HG03060 (cell line): ENCODE results near the gene CCDC18.
"Not testable (repeated sequence)": the region's sequence is repeated elsewhere in the genome, so short reads cannot be mapped to it uniquely, and the experiment has no call there.

Source experiments
- ATAC-seq: cut with Tn5 transposase; IDR thresholded peaks from one replicate; pipeline ENCODE4 v1.9.1; 2021; ENCODE audit warnings: low read depth, moderate number of reproducible peaks; ENCODE audit not compliant: unreplicated experiment

CCDC18 gene, protein sequence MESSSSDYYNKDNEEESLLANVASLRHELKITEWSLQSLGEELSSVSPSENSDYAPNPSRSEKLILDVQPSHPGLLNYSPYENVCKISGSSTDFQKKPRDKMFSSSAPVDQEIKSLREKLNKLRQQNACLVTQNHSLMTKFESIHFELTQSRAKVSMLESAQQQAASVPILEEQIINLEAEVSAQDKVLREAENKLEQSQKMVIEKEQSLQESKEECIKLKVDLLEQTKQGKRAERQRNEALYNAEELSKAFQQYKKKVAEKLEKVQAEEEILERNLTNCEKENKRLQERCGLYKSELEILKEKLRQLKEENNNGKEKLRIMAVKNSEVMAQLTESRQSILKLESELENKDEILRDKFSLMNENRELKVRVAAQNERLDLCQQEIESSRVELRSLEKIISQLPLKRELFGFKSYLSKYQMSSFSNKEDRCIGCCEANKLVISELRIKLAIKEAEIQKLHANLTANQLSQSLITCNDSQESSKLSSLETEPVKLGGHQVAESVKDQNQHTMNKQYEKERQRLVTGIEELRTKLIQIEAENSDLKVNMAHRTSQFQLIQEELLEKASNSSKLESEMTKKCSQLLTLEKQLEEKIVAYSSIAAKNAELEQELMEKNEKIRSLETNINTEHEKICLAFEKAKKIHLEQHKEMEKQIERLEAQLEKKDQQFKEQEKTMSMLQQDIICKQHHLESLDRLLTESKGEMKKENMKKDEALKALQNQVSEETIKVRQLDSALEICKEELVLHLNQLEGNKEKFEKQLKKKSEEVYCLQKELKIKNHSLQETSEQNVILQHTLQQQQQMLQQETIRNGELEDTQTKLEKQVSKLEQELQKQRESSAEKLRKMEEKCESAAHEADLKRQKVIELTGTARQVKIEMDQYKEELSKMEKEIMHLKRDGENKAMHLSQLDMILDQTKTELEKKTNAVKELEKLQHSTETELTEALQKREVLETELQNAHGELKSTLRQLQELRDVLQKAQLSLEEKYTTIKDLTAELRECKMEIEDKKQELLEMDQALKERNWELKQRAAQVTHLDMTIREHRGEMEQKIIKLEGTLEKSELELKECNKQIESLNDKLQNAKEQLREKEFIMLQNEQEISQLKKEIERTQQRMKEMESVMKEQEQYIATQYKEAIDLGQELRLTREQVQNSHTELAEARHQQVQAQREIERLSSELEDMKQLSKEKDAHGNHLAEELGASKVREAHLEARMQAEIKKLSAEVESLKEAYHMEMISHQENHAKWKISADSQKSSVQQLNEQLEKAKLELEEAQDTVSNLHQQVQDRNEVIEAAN (N-terminal part only)

DNA sequence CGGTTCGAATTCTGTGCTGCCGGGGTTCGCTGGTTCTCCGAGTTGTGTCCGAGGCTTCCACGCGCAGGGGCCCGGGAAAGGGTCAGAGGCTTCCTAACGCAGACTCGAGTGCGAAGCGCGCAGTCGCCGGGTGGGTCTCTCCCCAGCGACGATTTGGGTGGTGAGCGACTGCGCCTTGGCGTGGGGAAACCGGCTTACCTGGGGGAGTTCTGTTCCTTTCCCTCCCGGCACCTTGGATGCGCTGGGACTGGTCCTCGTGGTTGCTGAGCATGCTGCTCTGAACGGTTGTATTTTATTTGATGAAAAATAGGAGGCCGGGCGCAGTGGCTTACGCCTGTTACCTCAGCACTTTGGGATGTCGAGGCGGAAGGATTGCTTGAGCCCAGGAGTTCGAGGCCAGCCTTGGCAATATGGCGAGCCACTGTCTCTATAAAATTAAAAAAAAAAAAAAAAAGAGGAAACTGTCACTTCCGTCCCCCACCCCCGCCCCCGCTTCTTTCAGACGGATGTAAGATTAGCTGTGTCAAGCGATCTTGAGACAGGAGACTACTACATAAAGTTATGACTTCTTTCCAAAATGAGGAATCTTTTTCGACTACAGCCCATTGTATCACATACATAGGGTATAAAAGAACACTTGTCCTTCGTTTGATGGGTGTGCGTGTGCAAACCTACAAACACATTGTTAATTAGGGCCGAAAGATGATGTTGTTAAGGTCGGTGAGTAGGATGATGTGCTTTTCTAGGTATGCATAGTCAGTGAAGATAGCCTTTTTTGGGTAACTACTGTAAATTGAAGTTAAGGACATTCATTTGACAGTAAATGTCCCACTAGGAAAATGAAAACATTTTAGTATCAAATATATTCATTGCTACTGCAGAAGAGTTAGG is at the start of gene CCDC18:
Gene CCDC18 (plus strand): TSS at position 2 of the 891 bp plus-strand sequence. CDS start 2,638 bp downstream, outside the sequence.
- peak; percentile 3 for ATAC-seq

DNA sequence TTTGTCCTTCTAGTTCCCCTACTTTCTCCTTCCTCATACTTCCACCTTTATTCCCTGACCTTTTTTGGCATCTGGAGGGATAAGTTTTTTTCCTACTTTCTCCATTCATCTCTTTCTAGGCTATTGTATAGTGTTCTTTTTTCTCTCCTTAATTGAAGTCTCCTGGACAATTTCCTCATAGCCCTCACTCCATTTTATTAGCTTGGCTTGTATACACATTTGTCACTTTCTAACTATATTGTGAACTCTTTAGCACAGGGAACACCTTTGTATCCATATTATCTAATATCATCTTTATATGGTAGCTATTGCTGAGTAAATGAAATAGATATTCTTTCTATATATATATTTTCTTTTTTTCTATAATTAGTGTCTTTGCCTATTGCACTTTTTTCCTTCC is 47.9 kb upstream of the CCDC18 start:
- no peak for ATAC-seq

DNA sequence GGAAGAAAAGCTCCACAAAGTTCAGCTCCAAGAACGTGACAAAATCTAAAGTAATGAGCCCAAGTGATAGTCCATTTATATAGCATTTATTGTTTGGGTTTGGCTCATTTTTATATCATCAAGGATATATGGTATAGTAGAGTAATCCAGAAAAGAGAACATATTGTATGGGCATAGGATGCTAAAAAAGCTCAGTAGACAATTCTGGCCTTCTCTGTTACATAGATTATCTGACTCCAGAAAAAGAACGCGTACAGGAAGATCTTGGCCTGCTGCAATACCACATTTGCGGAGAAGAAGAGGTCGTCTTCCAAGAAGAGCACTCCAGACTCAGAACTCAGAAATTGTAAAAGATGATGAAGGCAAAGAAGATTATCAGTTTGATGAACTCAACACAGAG is 44.1 kb upstream of the CCDC18 start:
- no peak for ATAC-seq

DNA sequence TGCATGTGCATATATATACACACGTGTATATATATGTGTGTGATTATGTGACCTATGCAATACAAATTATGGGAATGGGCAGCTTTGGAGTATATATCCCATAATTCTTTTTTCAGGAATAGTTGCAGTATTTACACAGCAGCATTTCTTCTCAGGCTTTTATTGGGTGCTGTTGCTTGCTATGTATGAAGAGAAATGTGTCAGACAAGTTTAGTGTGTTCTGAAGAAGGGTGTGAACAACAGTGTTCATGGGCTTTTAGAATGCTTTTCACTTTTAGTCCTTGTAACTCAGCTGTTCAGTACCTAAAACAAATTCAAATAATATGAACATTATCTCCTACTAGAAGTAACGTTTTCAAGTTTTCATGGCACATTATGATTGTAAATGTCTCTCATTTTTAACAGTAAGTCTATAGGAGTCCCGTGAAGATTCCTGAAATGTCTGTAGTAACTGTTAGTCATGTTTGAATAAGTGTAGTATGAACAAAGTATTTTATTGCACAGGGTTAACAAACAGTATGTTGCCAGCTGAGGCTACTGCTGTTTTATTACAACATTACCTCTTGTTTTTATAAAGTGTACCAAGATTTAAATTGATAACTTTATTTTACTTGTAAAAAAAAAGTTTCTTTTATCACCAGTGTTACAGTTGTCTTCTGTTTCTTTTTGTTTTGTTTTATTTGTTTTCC is 42.8 kb upstream of the CCDC18 start:
- no peak for ATAC-seq

DNA sequence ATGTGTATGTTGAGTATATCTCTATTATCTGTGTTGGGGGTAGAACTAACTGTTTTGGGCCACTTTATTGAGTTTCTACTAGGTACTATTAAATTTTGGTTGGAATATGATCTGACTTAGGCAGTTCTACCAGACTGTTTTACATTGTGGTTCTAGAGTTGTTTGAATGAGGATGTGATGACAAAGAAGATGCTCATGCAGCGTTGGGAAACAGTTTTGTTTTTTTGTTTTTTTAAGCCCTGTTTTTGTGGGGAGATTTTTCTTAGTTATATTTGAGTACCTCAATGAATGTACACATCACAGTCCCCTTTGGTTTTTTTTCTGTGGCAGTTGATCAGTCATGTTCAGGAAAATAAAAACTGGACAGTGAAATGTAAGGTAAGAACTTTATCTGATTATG is 40.4 kb upstream of the CCDC18 start:
- ATAC-seq = no peak

DNA sequence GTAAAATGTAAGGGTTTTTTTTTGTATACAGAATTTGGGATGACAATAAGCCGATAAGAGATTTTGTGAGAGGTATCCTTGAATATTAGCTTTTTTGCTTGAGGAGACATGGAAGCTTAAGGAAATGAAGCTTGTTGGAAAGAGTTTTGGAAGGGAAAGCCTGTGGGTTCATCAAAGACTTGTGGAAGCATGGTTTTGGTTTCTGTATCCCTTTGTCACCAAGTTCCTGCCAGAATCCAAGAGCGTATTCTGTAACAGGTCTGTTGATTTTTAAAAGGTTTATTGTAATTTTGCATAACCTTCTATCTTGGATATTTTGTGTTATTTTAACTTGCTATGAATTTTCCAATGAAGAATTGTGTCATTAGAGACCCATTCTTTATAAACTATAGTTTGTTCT is 38.4 kb upstream of the CCDC18 start:
- ATAC-seq = no peak

DNA sequence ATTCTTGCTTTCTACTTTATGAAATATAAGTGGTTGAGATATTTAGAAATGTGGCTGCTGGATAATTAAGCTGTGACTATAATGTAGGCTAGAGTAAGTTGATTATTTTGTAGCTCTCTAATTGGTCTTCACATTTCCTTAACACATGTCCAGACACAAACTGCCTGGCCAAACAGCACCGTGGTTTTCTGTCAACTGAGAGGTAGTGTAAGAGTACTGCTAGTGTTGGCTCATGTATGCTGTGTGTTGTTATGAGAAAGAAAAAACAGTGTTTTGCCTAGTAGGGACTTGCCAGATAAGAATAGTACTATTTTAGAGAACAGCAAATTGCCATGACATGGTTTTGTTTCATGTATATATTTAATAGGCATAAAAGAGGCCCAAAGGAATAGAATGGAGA is 37.4 kb upstream of the CCDC18 start:
- no peak for ATAC-seq

DNA sequence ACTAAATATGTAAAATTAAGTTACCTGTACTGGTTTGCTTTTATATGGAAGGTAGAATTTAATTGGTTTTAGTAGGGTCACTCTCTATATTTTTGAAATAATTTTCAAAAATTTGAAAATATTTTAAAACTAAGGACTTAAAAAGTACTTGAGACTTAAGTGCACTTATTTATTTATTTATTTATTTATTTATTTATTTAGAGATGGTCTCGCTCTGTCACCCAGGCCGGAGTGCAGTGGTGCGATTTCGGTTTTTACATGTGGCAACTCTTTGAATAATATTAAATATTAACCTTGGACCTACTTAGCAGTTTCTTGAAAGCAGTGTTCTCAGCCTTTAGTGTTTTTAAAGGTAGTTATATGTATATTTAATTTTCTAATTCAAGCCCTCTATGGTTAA is 36.8 kb upstream of the CCDC18 start:
- ATAC-seq = no peak

DNA sequence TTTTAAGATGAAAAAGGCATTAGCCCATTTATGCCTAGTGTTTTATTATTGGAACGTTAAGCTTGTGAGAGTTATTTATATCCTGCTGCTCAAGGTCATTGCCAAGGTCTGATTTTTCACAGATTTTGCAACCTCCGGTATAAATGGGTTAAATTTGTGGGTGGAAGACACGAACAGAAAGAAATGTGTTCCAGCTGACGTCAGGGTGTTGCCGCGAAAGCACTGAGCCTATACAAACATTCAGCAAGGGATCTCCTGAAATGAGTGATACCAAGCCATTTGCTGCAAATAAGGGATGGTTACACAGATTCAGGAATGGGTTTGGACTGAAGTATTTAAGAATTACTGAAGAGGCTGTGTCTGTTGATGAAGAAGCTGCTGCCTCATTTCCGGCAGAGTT is 32.5 kb upstream of the CCDC18 start:
- ATAC-seq = no peak

DNA sequence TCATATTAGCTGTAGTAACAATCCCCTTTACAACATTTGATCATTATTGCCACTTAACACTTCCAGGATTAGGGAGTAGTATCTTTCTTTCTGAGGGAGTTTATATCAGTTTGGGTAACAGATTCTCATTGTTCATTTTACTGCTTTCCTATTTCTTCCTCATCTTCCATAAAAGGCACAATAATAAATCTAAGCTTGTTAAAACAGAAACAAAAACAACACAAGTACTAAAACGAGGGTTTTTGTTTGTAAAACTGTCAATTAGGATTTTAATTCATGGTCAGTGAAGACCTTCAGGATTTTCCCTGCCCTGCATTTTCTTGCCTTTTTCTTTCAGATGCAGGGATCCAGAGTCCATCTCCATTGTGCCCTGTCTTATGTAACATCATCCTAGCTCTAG is 29.8 kb upstream of the CCDC18 start:
- ATAC-seq = no peak

DNA sequence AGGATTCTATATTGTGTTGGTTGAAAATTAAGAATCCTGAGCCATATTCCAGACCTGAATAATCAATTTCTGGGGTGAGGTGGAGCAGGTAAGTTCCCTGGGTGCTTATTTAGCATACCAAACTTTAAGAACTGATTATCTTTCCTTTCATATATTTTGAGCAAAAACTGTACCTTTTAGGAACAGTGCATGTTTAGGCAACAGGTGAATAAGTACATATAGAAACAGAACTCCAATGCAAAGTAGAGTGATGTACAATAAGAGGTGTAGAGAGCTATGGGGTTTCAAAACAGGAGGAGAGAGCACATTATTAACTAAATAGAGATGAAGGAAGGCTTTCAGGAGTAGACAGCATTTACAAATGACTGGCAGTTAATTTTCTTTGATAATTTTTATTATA is 29.1 kb upstream of the CCDC18 start:
- no peak for ATAC-seq

DNA sequence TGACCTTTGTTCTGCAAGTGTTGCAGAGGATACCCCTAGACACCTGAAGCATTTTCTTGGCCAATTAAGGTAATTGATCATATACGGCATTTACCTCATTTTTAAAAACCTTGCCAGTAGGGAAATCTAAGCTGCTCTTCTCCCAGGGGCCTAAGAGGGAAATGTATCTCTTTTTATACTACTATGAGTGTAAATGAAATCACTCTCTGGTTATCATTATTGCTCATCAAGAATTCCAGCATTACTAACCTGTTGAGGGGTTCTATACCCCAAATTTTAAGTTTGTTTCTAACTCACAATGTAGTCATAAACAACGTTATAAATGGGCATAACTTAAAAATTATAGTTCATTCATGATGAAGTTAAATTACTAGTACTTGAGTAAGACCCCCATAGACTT is 27.7 kb upstream of the CCDC18 start:
- no peak for ATAC-seq

DNA sequence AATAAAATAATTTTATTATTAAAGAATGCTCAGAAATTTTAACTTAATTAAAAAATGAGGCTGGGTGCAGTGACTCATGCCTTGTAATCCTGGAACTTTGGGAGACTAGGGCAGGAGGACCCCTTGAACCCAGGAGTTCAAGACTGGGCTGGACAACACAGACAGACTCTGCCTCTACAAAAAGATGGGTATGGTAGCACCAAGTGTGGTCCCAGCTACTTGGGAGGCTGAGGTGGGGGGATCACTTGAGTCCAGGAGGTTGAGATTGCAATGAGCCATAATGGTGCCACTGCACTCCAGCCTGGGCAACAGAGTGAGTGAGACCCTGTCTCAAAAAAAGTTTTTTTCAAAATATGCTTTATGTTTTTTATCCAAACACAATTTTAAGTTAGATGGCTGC is 25.6 kb upstream of the CCDC18 start:
- no peak for ATAC-seq

DNA sequence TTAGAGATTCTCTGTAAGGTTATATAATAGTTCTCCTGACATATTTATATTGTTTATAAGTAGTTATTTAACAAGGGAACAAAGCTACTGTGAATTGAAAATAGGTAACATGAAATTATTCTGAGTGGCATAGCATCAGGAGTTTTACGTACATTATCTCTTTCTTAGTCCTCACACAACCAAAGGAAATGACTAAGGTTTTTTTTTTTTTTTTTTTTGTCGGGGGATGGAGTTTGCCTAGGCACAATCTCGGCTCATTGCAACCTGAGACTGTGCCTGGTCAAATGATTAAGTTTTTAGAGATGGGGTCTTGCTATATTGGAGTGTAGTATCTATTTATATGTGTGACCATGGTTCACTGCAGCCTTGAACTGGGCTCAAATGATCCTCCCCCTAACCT is 25.2 kb upstream of the CCDC18 start:
- ATAC-seq = no peak

DNA sequence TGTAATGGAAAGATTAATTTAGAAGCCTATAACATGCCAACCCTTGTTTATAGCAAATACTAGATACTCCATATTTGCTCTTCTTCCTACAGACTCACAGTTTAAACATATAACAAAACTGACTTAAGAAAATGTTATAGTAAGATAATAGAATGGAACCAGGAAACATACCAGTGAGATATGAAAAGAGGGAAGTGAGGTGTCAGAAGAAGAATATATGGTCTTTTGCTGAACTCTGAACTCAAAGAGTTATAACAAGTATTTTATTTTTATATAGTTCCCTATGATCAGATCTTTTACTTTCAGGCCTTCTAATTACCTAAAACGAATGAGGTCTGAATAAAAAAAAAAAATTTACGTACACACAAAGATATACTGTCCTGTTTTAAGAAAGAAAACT is 21.2 kb upstream of the CCDC18 start:
- ATAC-seq = no peak

DNA sequence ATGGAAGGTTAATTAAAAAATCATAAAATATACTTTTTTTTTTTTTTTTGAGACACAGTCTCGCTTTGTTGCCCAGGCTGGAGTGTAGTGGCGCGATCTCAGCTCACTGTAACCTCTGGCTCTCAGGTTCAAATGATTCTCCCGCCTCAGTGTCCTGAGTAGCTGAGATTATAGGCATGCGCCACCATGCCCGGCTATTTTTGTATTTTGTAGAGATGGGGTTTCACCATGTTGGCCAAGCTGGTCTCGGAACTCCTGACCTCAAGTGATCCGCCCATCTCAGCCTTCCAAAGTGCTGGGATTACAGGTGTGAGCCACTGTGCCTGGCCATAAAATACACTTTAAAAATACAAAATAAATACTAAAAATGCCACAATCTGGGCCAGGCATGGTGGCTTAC is 17.2 kb upstream of the CCDC18 start:
- ATAC-seq = not testable (repeated sequence)

DNA sequence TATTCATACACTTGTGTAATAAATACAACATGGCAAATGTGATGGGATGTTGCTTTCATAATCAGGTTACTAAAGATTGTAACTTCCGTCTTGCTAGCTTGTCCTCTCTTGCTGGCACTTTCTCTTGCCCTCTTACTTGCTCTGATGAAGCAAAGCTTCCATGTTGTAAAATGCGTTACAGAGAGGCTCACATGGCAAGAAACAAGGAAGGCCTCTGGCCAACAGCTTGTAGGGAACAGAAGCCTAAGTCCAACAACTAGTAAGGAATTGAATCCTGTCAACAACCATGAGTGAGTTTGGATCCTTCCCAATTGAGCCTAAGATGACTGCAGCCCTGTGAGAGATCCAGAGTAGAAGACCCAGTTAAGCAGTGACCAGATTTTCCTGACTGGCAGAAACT is 15.7 kb upstream of the CCDC18 start:
- ATAC-seq = no peak

DNA sequence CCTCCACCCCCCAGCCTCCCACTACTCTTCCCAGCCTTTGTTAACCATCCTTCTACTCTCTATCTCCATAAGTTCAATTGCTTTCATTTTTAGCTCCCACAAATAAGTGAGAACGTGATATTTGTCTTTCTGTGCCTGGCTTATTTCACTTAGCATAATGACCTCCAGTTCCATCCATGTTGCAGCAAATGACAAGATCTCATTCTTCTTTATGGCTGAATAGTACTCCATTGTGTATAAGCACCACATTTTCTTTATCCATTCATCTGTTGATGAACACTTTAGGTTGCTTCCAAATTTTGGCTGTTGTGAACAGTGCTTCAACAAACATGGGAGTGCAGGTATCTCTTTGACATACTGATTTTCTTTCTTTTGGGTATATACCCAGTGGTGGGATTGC is 14.6 kb upstream of the CCDC18 start:
- not testable (repeated sequence) for ATAC-seq

DNA sequence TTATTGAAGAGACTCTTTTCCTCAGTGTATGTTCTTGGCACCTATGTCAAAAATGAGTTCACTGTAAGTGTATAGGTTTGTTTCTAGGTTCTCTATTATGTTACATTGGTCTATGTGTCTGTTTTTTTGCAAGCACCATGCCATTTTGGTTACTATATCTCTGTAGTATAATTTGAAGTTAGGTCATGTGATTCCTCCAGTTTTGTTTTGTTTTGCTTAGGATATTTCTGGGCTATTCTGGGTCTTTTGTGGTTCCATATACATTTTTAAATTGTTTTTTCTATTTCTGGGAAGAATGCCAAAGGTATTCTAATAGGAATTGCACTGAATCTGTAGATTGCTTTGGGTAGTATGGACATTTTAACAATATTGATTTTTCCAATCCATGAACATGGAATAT is 13.5 kb upstream of the CCDC18 start:
- ATAC-seq = no peak
